SK-N-SH treated with all-trans-retinoic acid at 6 μM for 48 hours (cell line): ENCODE results near the gene PLCB4.

ENCODE experiments used
- ARNTL ChIP-seq: fragments of 450-650 bp; formaldehyde crosslinking; IDR thresholded peaks from 2 replicates; pipeline ENCODE4 v1.5.0; 2020; ENCODE audit warnings: low read depth, mild to moderate bottlenecking, moderate library complexity, borderline replicate concordance
- ZNF8 ChIP-seq: fragments of 450-650 bp; formaldehyde crosslinking; IDR thresholded peaks from 2 replicates; pipeline ENCODE4 v1.5.0; 2020; ENCODE audit warnings: mild to moderate bottlenecking, moderate library complexity

GRCh38 chr20:9149087-9149486 is 80.2 kb downstream of the PLCB4 start:
- TF ChIP-seq ARNTL (CRISPR knock-in tag) (no peak), ZNF8 (CRISPR knock-in tag) (no peak)
